Measurements from ENCODE around the gene ATP1A1. TPM values are rescaled to one million over a fixed set of nuclear protein-coding genes. Genes with fewer than 3 reads are reported as not detected.

The ATP1A1 gene
- total RNA-seq, 1 experiment from 2014 or later, result 239 TPM

GRCh38 chr1:116365353-116365780, 7.7 kb upstream of the ATP1A1 start:
- no peak overlapping the region for H4K5ac ChIP-seq (ENCODE audit: insufficient read length, low read depth, low read length)
- no peak overlapping the region for H2AK5ac ChIP-seq (ENCODE audit: insufficient read length, low read length)
- no peaks in the 10 kb centered on the region for H4K20me1 ChIP-seq (ENCODE audit: control insufficient read depth, insufficient read depth, insufficient read length)
- no peaks in the 10 kb centered on the region for H3K79me2 ChIP-seq (ENCODE audit: insufficient read depth, low read length)
- H3T11ph ChIP-seq (ENCODE audit: low read length), result no peak overlapping the region
- H3K18ac ChIP-seq (ENCODE audit: insufficient read length, low read depth, low read length), result no peak overlapping the region
- H3K36me3 Mint-ChIP-seq (ENCODE audit: insufficient read depth in 1 of 3, low read depth in 3 of 3), result no peaks in the 10 kb centered on the region
- H3K27me3 ChIP-seq (ENCODE audit: insufficient read depth, low read length), result no peaks in the 10 kb centered on the region
- H4K8ac ChIP-seq (replicated peaks; ENCODE audit: insufficient read length, low read depth, low read length), result no peak overlapping the region
- H3K23ac ChIP-seq (ENCODE audit: insufficient read length, low read depth, low read length), result no peak overlapping the region
- no peak overlapping the region for H2BK5ac ChIP-seq (ENCODE audit: insufficient read length, low read length)
- H2BK20ac ChIP-seq (ENCODE audit: low read depth, low read length, poor library complexity, severe bottlenecking), result no peak overlapping the region
- peaks cover 4% of the 10 kb centered on the region in 2 experiments; a peak in 2 of 4 replicates for H3K4me1 Mint-ChIP-seq
- H3K9me3 Mint-ChIP-seq, result no peaks in the 10 kb centered on the region; a peak in 1 of 5 replicates
- H2BK12ac ChIP-seq (ENCODE audit: insufficient read length, low read depth, low read length), result no peak overlapping the region
- no peak overlapping the region for H3K56ac ChIP-seq (ENCODE audit: insufficient read length, low read depth, low read length)
- no peak overlapping the region for H3K27ac ChIP-seq (ENCODE audit: insufficient read length, low read depth, low read length)
- H3K4me2 ChIP-seq (ENCODE audit: insufficient read depth, insufficient read length, low read length), result no peak overlapping the region
- H2BK120ac ChIP-seq (ENCODE audit: low read depth, low read length, poor library complexity, severe bottlenecking), result no peak overlapping the region
- no CpG with 5 or more reads among the region's 5 CpGs for WGBS (ENCODE audit: extremely low coverage, insufficient read length, low lambda C conversion rate)
- H3K23me2 ChIP-seq (ENCODE audit: insufficient read length, low read depth, low read length, poor library complexity, severe bottlenecking), result no peaks in the 10 kb centered on the region
- no peak overlapping the region for H3K4me3 Mint-ChIP-seq
- no peak overlapping the region for H4K91ac ChIP-seq (ENCODE audit: insufficient read length, low read depth, low read length)
- H3K14ac ChIP-seq (ENCODE audit: insufficient read depth, low read length), result no peak overlapping the region
- no peak overlapping the region for H3K27ac Mint-ChIP-seq
- H3K4me1 ChIP-seq (ENCODE audit: insufficient read depth, low read length), result no peaks in the 10 kb centered on the region
- no peak overlapping the region for H2BK15ac ChIP-seq (ENCODE audit: low read depth, low read length)
- H3K79me1 ChIP-seq (ENCODE audit: insufficient read depth, low read depth, low read length, poor library complexity, severe bottlenecking), result no peaks in the 10 kb centered on the region
- no peak for DNase-seq
- peaks cover 12% of the 10 kb centered on the region for H3K27me3 Mint-ChIP-seq (ENCODE audit: low read depth)
- no peak overlapping the region for H3K4ac ChIP-seq (ENCODE audit: low read depth, low read length)
- no peaks in the 10 kb centered on the region for H3K9me3 ChIP-seq (ENCODE audit: control insufficient read depth, low read depth, low read length)
- TF ChIP-seq, protein P1, sequence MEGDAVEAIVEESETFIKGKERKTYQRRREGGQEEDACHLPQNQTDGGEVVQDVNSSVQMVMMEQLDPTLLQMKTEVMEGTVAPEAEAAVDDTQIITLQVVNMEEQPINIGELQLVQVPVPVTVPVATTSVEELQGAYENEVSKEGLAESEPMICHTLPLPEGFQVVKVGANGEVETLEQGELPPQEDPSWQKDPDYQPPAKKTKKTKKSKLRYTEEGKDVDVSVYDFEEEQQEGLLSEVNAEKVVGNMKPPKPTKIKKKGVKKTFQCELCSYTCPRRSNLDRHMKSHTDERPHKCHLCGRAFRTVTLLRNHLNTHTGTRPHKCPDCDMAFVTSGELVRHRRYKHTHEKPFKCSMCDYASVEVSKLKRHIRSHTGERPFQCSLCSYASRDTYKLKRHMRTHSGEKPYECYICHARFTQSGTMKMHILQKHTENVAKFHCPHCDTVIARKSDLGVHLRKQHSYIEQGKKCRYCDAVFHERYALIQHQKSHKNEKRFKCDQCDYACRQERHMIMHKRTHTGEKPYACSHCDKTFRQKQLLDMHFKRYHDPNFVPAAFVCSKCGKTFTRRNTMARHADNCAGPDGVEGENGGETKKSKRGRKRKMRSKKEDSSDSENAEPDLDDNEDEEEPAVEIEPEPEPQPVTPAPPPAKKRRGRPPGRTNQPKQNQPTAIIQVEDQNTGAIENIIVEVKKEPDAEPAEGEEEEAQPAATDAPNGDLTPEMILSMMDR (conservative IDR thresholded peaks at IDR 0.05), result no peak
- no peak overlapping the region for H2AFZ ChIP-seq (ENCODE audit: low read length)
- no peak overlapping the region for H3K9ac ChIP-seq (ENCODE audit: extremely low read depth, insufficient read length, low read length)

Measured in H9 (cell line).